ENCODE results near the gene PTPN20.
"Not testable (repeated sequence)": the region's sequence is repeated elsewhere in the genome, so short reads cannot be mapped to it uniquely, and the experiment has no call there.

The PTPN20 gene, protein sequence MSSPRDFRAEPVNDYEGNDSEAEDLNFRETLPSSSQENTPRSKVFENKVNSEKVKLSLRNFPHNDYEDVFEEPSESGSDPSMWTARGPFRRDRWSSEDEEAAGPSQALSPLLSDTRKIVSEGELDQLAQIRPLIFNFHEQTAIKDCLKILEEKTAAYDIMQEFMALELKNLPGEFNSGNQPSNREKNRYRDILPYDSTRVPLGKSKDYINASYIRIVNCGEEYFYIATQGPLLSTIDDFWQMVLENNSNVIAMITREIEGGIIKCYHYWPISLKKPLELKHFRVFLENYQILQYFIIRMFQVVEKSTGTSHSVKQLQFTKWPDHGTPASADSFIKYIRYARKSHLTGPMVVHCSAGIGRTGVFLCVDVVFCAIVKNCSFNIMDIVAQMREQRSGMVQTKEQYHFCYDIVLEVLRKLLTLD
- long read RNA-seq, result 0 reads

DNA sequence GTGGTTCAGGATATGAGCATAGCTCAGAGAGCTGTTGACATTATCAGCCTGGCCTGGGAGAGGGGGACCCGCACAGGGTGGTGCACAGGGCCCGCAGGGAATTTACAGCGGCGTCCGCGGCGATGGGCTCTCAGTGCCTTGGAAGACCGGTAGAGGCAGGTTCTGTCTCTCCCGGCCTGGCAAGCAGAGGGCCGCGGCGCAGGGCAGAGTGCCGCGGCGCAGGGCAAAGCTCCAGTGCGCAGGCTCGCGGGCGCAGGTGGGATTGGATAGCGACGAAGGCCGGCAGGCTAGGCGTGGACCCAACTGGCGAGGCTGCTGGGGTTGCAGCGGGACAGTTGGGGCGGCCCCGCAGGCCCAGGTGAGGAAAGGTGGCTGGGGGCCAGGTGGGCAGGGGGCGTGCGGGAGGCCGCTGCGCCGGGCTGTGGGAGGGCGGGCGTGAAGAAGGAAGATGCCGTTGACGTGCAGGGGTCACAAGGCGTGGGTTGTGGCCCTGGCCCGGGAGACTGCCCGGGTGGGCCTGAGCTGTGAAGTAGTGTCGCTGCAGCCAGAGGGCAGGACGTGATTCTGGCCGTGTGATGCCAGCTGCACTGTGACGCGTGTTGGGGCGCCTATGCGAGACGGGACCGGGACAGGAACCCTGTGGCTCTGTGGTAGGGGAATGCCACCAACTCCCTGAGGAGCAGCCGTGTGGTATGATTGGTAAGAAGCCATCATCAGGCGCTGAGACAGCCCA lies at the start of gene PTPN20:
TSS of gene PTPN20 (plus strand) at position 285 of the 733 bp plus-strand sequence. CDS start 21,072 bp downstream, outside the sequence.
- DNase-seq (ENCODE audit: low read depth in 1 of 2, low spot score in 1 of 2); H3K27ac ChIP-seq (replicated peaks); H3K27me3 ChIP-seq (ENCODE audit: insufficient read depth, poor library complexity, severe bottlenecking); H3K4me3 ChIP-seq (replicated peaks; ENCODE audit: insufficient read depth, low read length): not testable (repeated sequence)

DNA sequence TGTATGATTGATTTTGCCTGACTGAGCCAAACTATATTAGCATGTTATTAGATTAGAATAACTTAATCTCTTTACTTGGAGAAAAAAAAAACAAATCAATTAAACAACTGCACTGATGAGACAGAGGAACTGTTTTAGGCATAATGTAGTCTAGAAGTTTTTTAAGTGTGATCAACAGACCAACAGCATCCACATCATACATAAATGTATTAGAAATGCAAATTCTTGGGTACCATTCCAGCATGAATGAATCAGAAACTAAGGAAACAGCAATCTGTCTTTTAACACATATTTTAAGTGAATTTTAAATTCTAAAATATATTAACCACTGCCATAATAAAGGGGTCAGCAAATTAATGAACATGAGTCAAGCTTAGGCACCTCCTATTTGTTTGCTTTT lies 41.5 kb upstream of the PTPN20 start:
- DNase-seq (ENCODE audit: low read depth in 1 of 2, low spot score in 1 of 2); H3K27ac ChIP-seq (replicated peaks); H3K27me3 ChIP-seq (ENCODE audit: insufficient read depth, poor library complexity, severe bottlenecking); H3K4me3 ChIP-seq (replicated peaks; ENCODE audit: insufficient read depth, low read length): not testable (repeated sequence)

DNA sequence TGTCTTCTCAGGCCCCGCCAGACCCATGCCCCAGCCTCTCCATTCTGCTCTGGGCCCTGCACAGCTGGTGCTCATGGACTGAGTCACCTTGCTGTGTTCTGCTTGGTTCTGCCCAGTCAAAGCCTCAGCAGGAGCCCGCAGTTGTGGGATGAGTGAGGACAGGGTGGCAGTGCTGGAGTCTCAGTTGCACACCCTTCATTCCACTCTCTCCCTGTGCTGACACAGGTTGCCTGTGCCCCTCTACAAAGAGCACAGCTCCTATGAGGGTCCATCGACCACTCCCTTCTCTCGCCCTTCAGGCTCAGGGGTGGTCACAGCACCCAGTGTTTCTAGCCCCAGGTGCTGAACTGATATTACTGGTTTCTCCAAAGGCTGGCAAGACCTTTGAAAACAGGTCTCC lies 39.6 kb upstream of the PTPN20 start:
- not testable (repeated sequence) for H3K4me3 ChIP-seq (replicated peaks; ENCODE audit: insufficient read depth, low read length); DNase-seq (ENCODE audit: low read depth in 1 of 2, low spot score in 1 of 2); H3K27me3 ChIP-seq (ENCODE audit: insufficient read depth, poor library complexity, severe bottlenecking); H3K27ac ChIP-seq (replicated peaks)

DNA sequence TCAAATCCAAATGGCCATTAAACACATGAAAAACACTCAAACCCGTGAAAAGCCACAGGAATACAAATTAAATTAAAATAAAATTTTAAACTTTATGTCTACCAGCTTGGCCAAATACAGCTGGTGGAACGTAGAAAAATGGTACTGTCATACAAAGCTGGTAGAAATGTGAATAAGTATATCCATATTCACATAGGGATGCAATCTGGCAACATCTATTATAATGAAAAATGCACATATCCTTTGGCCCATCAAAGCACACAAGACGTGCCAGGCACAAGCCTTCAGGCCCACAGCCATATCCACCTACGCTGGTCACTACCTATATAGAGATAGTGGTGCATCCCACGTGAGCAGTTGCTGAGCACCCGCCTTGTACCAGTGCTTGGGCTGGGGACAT lies 35.9 kb upstream of the PTPN20 start:
- H3K27ac ChIP-seq (replicated peaks); H3K4me3 ChIP-seq (replicated peaks; ENCODE audit: insufficient read depth, low read length); DNase-seq (ENCODE audit: low read depth in 1 of 2, low spot score in 1 of 2); H3K27me3 ChIP-seq (ENCODE audit: insufficient read depth, poor library complexity, severe bottlenecking): not testable (repeated sequence)

DNA sequence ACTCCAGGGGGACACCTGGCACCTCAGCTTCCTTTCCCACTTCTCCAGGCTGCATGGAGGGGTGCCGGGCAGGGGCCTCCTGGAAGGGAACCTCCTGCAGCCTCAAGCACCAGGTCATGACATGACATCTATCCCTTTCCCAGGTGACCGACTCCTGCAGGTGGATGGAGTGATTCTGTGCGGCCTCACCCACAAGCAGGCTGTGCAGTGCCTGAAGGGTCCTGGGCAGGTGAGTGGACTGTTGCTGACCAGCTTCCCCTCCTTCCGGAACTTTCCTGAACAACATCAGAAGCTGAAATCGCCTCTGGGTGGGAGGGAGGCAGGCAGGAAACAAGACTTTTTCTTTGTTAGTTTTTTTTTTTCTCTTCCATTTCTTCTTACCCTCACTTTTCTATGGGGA lies 34.5 kb upstream of the PTPN20 start:
- H3K4me3 ChIP-seq (replicated peaks; ENCODE audit: insufficient read depth, low read length); H3K27me3 ChIP-seq (ENCODE audit: insufficient read depth, poor library complexity, severe bottlenecking); H3K27ac ChIP-seq (replicated peaks); DNase-seq (ENCODE audit: low read depth in 1 of 2, low spot score in 1 of 2): not testable (repeated sequence)

DNA sequence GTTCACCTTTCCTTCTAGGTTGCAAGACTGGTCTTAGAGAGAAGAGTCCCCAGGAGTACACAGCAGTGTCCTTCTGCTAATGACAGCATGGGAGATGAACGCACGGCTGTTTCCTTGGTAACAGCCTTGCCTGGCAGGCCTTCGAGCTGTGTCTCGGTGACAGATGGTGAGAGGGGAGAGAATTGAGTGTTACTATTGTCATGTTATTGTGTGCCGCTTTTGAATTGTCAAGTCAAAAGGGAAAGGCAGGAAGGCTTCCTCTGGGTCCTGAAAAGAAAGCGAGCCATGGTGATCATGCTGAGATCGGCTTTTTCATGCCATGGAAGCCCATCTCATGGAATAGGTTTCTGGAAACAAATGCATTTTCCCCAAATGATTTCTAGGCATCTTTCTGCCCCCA lies 32.5 kb upstream of the PTPN20 start:
- not testable (repeated sequence) for H3K4me3 ChIP-seq (replicated peaks; ENCODE audit: insufficient read depth, low read length); H3K27me3 ChIP-seq (ENCODE audit: insufficient read depth, poor library complexity, severe bottlenecking); H3K27ac ChIP-seq (replicated peaks); DNase-seq (ENCODE audit: low read depth in 1 of 2, low spot score in 1 of 2)

DNA sequence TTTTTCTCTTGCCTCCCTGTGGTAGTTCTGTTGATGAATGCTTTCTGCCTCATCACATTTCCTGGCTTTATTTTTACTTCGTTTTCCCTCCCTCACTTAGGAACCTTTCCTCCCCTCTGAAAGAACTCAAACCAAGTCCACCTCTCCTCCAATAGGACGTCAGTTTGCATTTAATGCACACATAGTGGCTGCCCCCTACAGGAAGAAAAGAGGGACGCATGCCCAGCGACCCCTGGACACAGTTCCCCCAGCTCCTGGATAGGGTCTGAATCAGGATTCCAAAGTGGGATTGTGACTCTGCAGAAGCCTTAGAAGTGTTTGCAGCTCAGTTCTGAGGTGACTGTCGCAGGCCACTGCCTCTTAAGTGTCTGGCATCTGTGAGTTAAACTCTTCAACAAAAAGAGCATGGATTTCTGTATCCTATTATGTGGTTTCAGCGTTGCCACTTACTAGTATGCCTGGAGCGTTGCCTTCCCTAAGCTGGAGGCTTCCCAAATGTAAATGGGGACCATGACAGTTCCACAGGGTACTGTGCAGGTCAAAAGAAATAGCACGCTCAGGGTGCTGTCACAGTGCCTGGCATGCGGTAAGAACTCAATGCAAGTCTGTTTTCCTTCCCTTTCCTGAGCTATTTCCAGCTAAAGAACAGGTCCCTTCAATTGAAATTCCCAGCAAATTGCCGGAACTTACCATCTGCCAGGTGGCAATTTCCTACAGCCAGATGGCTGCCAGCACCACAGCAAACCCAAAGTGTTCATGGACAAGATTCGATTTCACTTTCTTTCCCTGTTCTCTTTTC lies 20.2 kb upstream of the PTPN20 start:
- H3K27me3 ChIP-seq (ENCODE audit: insufficient read depth, poor library complexity, severe bottlenecking); H3K4me3 ChIP-seq (replicated peaks; ENCODE audit: insufficient read depth, low read length); H3K27ac ChIP-seq (replicated peaks): not testable (repeated sequence)
- peak in 1 of 2 experiments; percentile 26 for DNase-seq (ENCODE audit: low read depth in 1 of 2, low spot score in 1 of 2)

DNA sequence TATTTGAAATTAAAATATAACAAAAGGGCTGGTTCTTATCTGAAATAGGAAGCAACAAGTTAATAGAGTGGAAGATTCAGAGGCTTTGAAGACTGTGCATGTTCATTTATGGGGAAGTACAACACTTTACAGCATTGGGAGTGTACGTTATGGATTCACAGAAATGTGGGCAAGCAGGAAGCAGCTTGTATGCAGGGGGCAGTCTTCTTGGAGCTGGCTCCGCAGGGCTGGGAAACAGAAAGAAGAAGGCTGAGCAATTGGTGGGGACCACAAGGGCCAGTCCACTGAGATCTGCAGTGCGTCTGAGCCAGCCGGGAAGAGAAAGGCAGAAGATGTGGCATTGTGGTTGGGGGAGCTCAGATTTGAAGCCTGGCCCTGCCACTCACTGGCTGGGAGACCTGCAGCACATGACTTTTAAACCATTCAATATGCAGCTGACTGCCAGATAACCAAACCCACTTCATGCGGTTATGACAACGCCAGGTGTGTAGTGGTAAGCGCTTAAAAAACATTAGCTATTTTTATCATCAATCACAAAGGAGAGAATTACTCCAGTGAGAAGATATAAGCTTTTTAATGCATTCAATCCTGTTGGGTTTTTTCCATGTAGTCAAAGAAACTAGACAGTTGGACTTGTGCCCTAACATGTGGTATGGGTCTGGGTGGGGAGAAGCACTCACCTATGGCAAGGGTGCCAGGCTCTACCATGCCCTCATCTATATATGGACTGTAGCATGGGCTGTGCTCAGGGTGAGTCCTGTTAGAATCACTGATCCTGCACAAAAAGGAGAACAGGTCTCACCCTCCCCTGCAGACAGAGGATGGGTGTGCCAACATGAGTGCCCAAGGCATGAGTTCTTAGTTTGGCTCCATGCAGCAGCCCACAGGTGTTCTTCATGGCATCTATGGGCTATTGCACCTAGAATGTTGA lies 14.2 kb upstream of the PTPN20 start:
- peak in 1 of 2 experiments; percentile 19 for DNase-seq (ENCODE audit: low read depth in 1 of 2, low spot score in 1 of 2)
- not testable (repeated sequence) for H3K27ac ChIP-seq (replicated peaks); H3K4me3 ChIP-seq (replicated peaks; ENCODE audit: insufficient read depth, low read length); H3K27me3 ChIP-seq (ENCODE audit: insufficient read depth, poor library complexity, severe bottlenecking)

DNA sequence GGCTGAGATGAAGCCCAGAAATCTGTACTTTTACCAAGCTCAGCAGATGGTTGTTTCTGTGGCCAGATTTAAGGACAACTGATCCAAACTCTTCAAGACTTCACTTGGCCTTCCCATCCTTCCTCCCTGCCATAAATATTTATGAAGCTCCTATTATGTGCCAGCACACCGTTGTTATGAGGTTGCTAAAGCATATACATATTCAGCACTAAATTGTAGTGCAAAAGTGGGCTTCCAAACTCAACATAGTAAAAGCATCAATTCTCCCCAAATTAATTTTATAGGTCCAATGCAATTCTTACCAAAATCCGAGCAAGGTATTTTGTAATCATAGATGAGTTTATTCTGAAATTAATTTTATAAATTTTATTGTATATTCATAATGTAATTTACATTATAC lies 10.0 kb upstream of the PTPN20 start:
- not testable (repeated sequence) for H3K27ac ChIP-seq (replicated peaks); H3K27me3 ChIP-seq (ENCODE audit: insufficient read depth, poor library complexity, severe bottlenecking); H3K4me3 ChIP-seq (replicated peaks; ENCODE audit: insufficient read depth, low read length); DNase-seq (ENCODE audit: low read depth in 1 of 2, low spot score in 1 of 2)

DNA sequence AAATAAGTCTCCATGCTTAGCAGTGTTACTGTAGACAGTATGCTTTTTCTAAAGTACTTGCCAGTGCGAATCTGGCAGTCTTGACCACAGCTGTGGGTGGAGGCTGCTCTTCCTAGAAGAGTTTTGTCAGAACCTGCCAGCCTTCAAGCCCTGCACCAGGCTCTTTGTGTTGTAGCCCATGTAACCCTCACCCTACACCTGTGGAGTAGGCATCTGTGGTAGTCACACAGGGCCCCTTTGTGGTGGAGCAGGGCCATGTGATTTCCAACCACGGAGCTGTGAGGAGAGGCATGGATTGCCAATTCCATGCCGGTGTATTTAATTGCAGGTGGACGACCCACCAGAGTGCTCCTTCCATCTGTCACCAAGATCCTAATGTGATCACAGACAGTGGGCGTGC lies 7.4 kb upstream of the PTPN20 start:
- H3K27ac ChIP-seq (replicated peaks); H3K27me3 ChIP-seq (ENCODE audit: insufficient read depth, poor library complexity, severe bottlenecking); DNase-seq (ENCODE audit: low read depth in 1 of 2, low spot score in 1 of 2); H3K4me3 ChIP-seq (replicated peaks; ENCODE audit: insufficient read depth, low read length): not testable (repeated sequence)

DNA sequence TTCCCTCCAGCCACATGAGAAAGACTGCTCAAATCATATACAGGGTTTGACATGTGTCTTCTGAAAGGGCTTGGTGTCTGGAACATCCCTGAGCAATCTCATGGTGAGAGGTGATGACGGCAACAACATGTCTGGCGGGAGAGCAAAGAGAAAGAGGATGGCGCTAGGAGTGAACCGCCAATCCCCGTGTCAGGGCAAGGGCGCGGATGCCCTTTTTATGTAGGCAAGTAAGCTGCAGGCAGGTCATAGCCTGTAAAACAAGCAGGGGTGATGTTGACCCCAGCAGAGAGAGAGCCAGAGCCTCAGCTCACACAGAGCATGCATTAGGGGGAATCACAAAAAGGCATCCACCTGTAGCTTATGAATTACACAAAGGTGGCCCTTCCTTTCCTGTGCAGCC lies 4.9 kb upstream of the PTPN20 start:
- not testable (repeated sequence) for H3K4me3 ChIP-seq (replicated peaks; ENCODE audit: insufficient read depth, low read length); H3K27ac ChIP-seq (replicated peaks); DNase-seq (ENCODE audit: low read depth in 1 of 2, low spot score in 1 of 2); H3K27me3 ChIP-seq (ENCODE audit: insufficient read depth, poor library complexity, severe bottlenecking)

DNA sequence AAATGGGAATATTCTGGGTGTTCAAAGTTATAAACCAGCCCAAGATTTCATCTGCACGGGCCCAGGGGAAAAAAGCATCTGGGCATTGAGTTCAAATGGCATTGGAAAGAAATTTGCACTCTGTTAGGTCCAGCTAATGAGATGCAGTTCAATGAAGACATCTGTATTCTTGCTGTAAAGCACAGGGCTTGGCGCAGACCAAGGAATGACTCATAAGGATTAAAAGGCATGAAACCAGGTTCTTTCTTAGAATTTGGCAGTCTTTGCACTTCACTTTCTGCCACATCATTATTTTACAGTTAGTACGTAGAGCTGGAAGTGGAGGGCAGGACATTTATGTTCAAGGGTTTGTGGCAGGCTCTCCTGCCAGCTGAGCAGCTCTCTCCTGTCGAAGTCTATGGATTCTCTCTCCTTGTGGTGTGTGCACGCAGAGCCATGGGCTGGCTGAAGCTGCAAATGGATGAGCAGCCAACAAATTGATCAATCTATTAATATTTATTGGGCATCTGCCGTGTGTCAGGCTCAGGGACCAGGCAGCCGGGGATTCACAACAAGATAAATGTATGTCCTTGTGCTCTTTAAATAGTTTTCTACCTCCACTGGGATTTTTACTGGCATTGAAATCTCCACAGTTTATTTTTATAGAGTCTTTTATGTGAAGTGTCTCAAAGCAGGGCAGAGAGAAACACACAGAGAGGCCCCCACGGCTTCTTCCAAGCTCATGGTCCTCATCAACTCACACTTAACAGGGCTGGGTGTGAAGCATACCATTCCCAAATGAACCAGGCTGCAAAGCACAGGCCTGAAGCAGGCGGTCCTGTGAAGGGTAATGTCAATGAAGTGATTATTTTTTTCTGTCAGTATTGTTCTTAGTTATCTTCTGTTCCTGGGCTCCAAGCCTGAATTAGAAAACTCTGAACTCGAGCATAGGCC lies 3.8 kb upstream of the PTPN20 start:
- H3K27me3 ChIP-seq (ENCODE audit: insufficient read depth, poor library complexity, severe bottlenecking); DNase-seq (ENCODE audit: low read depth in 1 of 2, low spot score in 1 of 2); H3K4me3 ChIP-seq (replicated peaks; ENCODE audit: insufficient read depth, low read length); H3K27ac ChIP-seq (replicated peaks): not testable (repeated sequence)

DNA sequence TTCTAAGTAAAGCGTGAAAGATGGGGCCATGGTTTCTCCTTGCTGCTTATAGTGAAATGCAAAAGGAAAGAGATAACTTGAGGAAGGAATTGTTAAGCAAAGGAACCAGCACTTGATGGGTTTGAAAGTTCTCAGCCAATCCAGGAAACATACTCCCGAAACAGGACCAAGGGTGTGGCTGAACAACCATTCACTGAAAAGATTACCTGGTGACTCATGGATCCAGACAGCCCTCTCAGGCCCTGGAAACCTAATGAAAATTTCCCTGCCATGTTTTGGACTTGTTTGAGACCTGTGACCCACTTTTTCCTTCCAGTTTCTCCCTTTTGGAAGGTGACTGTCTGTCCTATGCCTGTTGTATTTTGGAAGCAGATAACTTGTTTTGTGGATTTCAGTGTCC lies 11.3 kb downstream of the PTPN20 start:
- not testable (repeated sequence) for DNase-seq (ENCODE audit: low read depth in 1 of 2, low spot score in 1 of 2); H3K27me3 ChIP-seq (ENCODE audit: insufficient read depth, poor library complexity, severe bottlenecking); H3K27ac ChIP-seq (replicated peaks); H3K4me3 ChIP-seq (replicated peaks; ENCODE audit: insufficient read depth, low read length)

All from HL-60 (cell line).